ENCODE data around the gene DBP. TPM values are rescaled to one million over a fixed set of nuclear protein-coding genes. Genes with fewer than 3 reads are reported as not detected.

The DBP gene
- polyA plus RNA-seq, 3 donors = 13.8 to 15.4 (median 14.6) TPM

DNA sequence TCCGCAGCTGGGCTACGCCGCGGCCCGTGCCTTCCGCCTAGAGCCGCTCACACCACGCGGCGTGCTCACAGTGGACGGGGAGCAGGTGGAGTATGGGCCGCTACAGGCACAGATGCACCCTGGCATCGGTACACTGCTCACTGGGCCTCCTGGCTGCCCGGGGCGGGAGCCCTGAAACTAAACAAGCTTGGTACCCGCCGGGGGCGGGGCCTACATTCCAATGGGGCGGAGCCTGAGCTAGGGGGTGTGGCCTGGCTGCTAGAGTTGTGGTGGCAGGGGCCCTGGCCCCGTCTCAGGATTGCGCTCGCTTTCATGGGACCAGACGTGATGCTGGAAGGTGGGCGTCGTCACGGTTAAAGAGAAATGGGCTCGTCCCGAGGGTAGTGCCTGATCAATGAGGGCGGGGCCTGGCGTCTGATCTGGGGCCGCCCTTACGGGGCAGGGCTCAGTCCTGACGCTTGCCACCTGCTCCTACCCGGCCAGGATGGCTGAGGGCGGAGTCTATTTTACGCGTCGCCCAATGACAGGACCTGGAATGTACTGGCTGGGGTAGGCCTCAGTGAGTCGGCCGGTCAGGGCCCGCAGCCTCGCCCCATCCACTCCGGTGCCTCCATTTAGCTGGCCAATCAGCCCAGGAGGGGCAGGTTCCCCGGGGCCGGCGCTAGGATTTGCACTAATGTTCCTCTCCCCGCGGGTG is 7.4 kb downstream of the DBP start:
- DNase-seq = no peak

DNA sequence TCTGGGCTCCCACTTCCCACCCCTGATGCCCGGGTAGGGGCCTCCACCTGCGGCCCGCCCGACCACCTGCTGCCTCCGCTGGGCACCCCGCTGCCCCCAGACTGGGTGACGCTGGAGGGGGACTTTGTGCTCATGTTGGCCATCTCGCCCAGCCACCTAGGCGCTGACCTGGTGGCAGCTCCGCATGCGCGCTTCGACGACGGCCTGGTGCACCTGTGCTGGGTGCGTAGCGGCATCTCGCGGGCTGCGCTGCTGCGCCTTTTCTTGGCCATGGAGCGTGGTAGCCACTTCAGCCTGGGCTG is 7.9 kb downstream of the DBP start:
- no peak for DNase-seq

GRCh38 chr19:48628486-48629296 is 8.5 kb downstream of the DBP start:
- no peak for DNase-seq

GRCh38 chr19:48627865-48628314 is 9.3 kb downstream of the DBP start:
- DNase-seq = no peak

DNA sequence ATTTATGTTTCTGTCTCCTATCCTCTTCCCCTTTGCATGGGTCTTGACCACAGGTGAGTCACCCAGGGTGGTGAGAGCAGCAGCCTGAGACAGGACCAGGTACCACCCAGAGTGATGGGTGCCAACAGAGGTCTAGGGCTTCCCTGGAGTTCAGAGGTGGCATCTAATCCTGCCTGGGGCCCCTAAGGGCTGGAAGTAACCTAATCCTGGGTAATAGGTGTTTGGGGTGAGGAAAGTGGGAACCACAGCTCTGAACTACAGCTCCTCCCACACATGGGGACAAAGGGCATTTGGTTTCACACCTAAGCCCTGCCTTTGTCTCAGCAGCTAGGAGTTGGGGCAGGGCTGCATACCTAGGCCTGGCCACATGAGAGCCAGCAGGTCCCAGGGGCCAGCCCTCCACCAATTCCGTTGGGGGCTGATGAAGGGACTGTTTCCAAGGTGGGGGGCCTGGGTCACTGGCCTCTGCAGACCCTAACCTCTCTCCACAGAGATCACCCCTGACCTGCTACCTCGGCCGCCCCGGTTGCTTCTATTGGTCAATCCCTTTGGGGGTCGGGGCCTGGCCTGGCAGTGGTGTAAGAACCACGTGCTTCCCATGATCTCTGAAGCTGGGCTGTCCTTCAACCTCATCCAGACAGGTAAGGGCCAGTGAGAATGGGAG is 9.8 kb downstream of the DBP start:
- no peak for DNase-seq

DNA sequence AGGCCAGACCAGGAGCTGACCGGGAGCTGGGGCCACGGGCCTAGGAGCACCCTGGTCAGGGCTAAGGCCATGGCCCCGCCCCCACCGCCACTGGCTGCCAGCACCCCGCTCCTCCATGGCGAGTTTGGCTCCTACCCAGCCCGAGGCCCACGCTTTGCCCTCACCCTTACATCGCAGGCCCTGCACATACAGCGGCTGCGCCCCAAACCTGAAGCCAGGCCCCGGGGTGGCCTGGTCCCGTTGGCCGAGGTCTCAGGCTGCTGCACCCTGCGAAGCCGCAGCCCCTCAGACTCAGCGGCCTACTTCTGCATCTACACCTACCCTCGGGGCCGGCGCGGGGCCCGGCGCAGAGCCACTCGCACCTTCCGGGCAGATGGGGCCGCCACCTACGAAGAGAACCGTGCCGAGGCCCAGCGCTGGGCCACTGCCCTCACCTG is 11.3 kb downstream of the DBP start:
- no peak for DNase-seq

- no peak for DNase-seq
These were observed 12.1 kb downstream of the DBP start for GRCh38 chr19:48624791-48625723.

GRCh38 chr19:48624067-48624594 is 13.0 kb downstream of the DBP start:
- DNase-seq = peak; percentile 98

DNA sequence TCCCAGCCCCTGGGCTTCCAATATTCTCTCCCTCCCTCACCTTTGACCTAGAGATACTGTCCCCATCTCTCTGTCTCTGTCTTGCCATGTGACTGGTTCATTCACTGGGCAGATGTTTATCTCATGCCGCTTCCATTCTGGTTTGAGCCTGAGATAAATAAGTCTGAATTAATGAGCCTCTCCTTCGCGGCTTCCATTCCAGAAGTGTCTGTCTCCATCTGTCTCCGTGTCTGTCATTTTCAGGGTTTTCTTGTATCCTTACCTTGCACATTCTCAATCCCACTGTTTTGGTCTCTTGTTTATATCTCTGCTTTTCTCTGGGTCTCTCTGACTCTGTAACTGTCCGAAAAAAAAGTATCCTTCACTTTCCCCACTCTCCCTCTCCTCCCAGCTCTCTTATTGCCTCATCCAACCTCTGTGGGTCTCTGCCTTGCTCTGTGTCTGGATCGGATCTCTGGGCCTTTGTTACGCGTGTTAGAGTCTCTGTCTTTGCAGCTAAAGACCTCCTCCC is 13.6 kb downstream of the DBP start:
- no peak for DNase-seq

DNA sequence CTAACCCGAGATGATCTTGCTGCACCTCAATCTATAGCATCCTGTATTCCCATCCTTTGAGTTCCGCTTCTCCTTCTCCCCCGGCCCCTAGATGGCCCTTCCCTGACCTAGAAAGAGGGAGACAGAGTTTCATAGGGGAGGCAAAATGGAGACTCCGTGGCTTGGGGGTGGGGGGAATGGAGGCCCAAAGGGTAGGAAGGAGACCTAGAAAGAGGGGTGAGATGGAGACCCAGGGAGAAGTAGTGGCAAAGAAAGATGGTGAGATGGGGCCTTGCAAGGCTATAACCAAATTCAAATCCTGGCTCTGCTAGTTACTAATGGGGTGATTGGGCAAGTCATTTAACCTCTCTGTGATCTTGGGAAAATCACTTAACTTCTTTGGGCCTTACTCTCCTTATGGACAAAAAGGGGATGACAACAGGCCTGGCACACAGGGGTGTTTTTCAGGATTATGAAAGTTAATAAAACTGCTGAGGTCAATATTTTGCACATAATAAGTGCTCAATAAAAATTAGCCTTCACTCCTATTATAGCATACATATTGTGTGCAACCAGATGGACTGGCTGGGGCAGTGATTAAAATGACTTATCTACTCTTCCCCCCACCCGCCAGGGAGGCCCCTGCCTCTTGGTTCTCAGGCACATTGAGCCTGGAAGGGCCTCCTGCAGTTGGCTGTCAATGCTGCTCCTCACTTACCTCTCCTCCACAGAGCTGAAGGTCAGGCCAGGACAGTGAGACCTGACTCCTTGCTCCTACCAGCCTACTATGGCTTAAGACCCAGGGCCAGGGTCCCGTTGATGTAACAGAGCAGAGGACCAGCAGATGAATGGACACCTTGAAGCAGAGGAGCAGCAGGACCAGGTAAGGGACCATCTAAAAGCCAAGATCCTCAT is 17.2 kb downstream of the DBP start:
- DNase-seq = no peak

GRCh38 chr19:48618916-48619691 is 18.1 kb downstream of the DBP start, which contains the start of the genes RPL18 and SPHK2:
TSS of gene RPL18 (minus strand) at chr19:48619178. CDS start at chr19:48619143, 35 bp downstream.
TSS of gene SPHK2 (plus strand) at chr19:48619506. CDS start at chr19:48620515, 1,009 bp downstream.
- peak; percentile 99 for DNase-seq

- DNase-seq = no peak
These were observed 18.8 kb downstream of the DBP start for GRCh38 chr19:48618278-48618915.

- no peak for DNase-seq
These were observed 19.8 kb downstream of the DBP start for GRCh38 chr19:48617146-48617937.

- DNase-seq = no peak
These were observed 20.6 kb downstream of the DBP start for GRCh38 chr19:48616491-48617056.

- no peak for DNase-seq
These were observed 21.1 kb downstream of the DBP start for GRCh38 chr19:48616041-48616436.

- DNase-seq = no peak
These were observed 21.7 kb downstream of the DBP start for GRCh38 chr19:48615231-48616040.
